NCI-H146 treated with DMSO at 0.1 percent for 48 hours (cell line): ENCODE results near the gene OR2M2.

ENCODE experiments used
- DNase-seq: peaks from one replicate; lab custom pipeline; 2025; ENCODE audit not compliant: unreplicated experiment; lab: John Stamatoyannopoulos, UW

OR2M2 gene

GRCh38 chr1:248174521-248174920 is at the start of gene OR2M2:
TSS of gene OR2M2 (plus strand) at chr1:248174821. CDS start at chr1:248179986, 5,165 bp downstream.
- no peak for DNase-seq

GRCh38 chr1:248127653-248128052 is 47.0 kb upstream of the OR2M2 start:
- no peak for DNase-seq

- DNase-seq: no peak
These were observed 37.8 kb upstream of the OR2M2 start for GRCh38 chr1:248136811-248137210.

GRCh38 chr1:248140846-248141245 is 33.8 kb upstream of the OR2M2 start:
- no peak for DNase-seq

GRCh38 chr1:248143311-248143710 is 31.3 kb upstream of the OR2M2 start:
- DNase-seq: no peak

GRCh38 chr1:248144513-248145198 is 30.0 kb upstream of the OR2M2 start, which contains the start of gene OR2M5:
TSS of gene OR2M5 (plus strand) at chr1:248145148. CDS start at chr1:248145148, 0 bp downstream.
- DNase-seq: no peak

GRCh38 chr1:248152056-248152827 is 22.4 kb upstream of the OR2M2 start:
- DNase-seq: no peak

- DNase-seq: no peak
These were observed 18.7 kb upstream of the OR2M2 start for GRCh38 chr1:248155927-248156326.

GRCh38 chr1:248158758-248159157 is 15.9 kb upstream of the OR2M2 start:
- no peak for DNase-seq

GRCh38 chr1:248164031-248164430 is 10.6 kb upstream of the OR2M2 start:
- DNase-seq: no peak

GRCh38 chr1:248165186-248165585 is 9.4 kb upstream of the OR2M2 start:
- no peak for DNase-seq

- no peak for DNase-seq
These were observed 9.4 kb downstream of the OR2M2 start for GRCh38 chr1:248183996-248184395.

GRCh38 chr1:248187363-248187762 is 12.7 kb downstream of the OR2M2 start:
- no peak for DNase-seq

GRCh38 chr1:248189026-248189425 is 14.4 kb downstream of the OR2M2 start:
- DNase-seq: no peak

- DNase-seq: no peak
These were observed 19.5 kb downstream of the OR2M2 start for GRCh38 chr1:248194117-248194516.

- DNase-seq: no peak
These were observed 22.3 kb downstream of the OR2M2 start, which contains the start of gene OR2M3 for GRCh38 chr1:248196965-248197364. TSS of gene OR2M3 (plus strand) at chr1:248197265. CDS start at chr1:248203068, 5,803 bp downstream.

GRCh38 chr1:248215880-248216279 is 41.3 kb downstream of the OR2M2 start:
- no peak for DNase-seq

- no peak for DNase-seq
These were observed 50.9 kb downstream of the OR2M2 start for GRCh38 chr1:248225537-248225936.

- DNase-seq: no peak
These were observed 54.8 kb downstream of the OR2M2 start for GRCh38 chr1:248229360-248229908.
